D721Med (cell line): ENCODE results near the gene SNRPE.

Experiments used
- DNase-seq: peaks from one replicate; pipeline ENCODE4 v3.0.0; 2011; ENCODE audit warnings: low spot score; ENCODE audit not compliant: insufficient read length
- FAIRE-seq: peaks from 2 replicates; lab custom pipeline; 2011; peaks lifted over from hg19 to GRCh38; lab: Jason Lieb, UNC
- TF ChIP-seq, protein P1 (sequence below): IDR thresholded peaks from 2 replicates; pipeline ENCODE4 v1.5.1; 2012; ENCODE audit warnings: mild to moderate bottlenecking, control low read depth; ENCODE audit not compliant: insufficient read depth; ENCODE audit errors: missing control alignments

The SNRPE gene

DNA sequence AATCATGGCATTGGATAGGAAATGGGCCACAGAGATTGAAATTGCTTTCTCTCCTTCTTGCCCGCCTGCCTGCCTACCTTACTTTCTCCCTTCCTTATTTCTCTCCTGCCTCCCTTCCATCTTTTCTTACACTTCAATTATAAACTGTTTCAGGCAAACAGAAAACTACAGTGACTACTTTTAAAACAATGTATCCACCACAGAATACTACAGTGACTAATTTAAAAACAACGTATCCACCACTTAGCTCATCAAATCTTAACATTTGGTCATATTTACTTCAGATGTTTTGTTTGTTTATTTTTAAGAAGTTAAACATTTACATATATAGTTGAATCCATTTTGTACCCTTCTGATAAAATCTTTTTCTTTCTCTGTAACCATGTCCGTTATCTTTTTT lies 54.4 kb downstream of the SNRPE start:
- DNase-seq (no peak), FAIRE-seq (no peak)
- TF ChIP-seq, protein P1, sequence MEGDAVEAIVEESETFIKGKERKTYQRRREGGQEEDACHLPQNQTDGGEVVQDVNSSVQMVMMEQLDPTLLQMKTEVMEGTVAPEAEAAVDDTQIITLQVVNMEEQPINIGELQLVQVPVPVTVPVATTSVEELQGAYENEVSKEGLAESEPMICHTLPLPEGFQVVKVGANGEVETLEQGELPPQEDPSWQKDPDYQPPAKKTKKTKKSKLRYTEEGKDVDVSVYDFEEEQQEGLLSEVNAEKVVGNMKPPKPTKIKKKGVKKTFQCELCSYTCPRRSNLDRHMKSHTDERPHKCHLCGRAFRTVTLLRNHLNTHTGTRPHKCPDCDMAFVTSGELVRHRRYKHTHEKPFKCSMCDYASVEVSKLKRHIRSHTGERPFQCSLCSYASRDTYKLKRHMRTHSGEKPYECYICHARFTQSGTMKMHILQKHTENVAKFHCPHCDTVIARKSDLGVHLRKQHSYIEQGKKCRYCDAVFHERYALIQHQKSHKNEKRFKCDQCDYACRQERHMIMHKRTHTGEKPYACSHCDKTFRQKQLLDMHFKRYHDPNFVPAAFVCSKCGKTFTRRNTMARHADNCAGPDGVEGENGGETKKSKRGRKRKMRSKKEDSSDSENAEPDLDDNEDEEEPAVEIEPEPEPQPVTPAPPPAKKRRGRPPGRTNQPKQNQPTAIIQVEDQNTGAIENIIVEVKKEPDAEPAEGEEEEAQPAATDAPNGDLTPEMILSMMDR = no peak

- DNase-seq (no peak), FAIRE-seq (no peak)
- TF ChIP-seq, protein P1 = no peak
Observed at GRCh38 chr1:203916756-203917155, 55.4 kb downstream of the SNRPE start.
